Stimulated activated CD4-positive, alpha-beta T cell treated with anti-CD3 and anti-CD28 coated beads, Interleukin-4, amount 100 ng/mL, for 24 hours (primary cell): ENCODE results near the gene DPF3.

Experiments
- DNase-seq: peaks from one replicate; pipeline ENCODE4 v3.0.0-alpha.2; 2020

DPF3 gene

DNA sequence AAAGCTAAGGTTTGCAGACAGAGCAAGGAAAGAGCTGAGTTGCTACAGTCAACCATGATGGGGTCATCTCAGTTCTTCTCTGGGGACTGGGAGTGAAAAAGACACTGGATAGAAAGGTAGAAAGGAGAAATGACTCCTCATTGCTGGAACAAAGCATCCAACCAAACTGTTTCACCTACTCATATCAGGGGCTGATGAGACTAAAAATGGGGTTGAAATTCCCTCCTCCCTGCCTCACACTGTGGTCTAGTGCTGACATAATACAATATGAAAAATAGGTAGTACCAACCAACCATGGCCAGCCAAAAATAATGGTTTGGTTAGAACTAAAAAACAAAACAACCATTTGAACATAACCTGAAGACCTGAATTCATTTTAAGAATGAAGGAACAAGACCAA, 220.7 kb downstream of the DPF3 start:
- no peak for DNase-seq

GRCh38 chr14:72666610-72667009, 227.3 kb downstream of the DPF3 start:
- DNase-seq: no peak

GRCh38 chr14:72665259-72665658, 228.6 kb downstream of the DPF3 start:
- no peak for DNase-seq

DNA sequence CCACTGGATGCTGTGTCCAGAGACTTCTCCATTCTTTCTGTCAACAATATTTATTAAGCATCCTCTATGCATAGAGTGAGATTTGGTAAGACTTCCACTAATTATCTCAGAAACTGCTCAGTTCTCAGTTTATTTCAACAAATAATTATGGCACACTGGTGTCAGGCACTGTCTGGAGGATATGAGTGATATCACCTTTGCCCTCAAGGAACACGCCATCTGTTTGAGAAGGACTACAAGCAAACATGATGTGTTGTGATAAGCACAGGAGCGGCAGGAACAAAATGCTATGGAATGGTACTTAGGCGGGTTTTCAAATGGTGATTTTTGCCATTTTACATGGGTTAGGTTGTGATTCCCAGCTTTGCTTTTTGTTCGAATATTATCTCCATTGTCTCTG, 229.2 kb downstream of the DPF3 start:
- DNase-seq: no peak

- no peak for DNase-seq
Observed at GRCh38 chr14:72663956-72664650, 229.8 kb downstream of the DPF3 start.

GRCh38 chr14:72663076-72663487, 230.8 kb downstream of the DPF3 start:
- DNase-seq: no peak

DNA sequence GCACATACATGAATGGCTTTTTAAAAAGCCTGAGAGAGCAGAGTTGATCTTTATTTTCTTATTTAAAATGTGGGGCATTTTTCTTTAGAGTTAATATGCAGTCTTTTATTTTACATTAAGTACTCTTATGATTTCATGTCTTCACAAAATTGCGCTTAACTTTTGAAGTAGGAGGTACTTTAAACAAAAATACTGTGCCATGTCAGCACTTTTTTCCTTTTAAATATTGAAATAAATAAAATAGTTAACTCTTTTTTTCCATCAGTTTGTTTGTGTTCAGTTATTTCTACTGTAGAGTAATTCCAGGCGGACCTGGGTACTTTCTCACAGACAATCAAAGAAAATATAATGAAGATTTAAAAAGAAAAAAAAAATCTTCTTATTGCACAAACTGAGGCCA, 231.7 kb downstream of the DPF3 start:
- DNase-seq: no peak

GRCh38 chr14:72657214-72657921, 236.5 kb downstream of the DPF3 start:
- DNase-seq: no peak

- DNase-seq: no peak
Observed at GRCh38 chr14:72653026-72653425, 240.9 kb downstream of the DPF3 start.

DNA sequence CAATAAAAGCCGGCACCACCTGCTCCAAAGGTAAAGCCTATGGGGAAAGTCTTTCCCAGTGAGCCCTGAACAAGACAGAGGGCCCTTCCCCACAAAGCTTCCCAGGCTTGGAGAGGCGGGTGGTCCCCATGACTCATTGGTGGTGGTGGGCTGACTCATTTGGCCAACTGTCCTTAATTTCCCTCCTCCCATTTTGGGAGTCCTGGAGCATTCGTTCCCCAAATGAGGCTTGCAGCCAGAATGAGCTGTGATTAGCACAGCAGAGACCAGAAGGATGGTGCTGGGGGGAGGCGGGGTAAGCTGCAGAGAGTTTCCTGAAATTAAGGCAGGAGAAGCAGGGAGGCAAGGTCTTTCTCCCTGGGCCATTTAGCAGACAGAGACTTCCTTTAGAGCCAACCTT, 241.7 kb downstream of the DPF3 start:
- DNase-seq: no peak

DNA sequence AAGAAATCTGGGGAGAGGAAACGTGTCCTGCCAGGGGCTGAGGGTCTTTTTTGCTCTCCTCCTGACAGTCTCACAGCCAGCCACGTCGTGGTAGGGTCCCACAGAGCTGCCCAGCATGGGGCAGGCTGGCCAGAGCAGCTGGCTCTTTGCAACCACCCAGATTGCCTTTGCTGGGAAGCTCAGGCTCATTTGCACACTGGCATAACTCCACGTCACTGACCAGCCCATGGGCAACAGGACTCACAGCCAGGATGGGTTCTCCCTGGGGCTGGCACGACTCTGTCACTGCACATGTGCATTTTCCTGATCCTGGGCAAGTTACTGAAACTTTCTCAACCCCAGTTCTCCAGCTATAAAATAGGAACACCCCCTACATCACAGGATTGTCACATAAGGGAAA, 242.2 kb downstream of the DPF3 start:
- DNase-seq: no peak

GRCh38 chr14:72651081-72651480, 242.8 kb downstream of the DPF3 start:
- DNase-seq: no peak

DNA sequence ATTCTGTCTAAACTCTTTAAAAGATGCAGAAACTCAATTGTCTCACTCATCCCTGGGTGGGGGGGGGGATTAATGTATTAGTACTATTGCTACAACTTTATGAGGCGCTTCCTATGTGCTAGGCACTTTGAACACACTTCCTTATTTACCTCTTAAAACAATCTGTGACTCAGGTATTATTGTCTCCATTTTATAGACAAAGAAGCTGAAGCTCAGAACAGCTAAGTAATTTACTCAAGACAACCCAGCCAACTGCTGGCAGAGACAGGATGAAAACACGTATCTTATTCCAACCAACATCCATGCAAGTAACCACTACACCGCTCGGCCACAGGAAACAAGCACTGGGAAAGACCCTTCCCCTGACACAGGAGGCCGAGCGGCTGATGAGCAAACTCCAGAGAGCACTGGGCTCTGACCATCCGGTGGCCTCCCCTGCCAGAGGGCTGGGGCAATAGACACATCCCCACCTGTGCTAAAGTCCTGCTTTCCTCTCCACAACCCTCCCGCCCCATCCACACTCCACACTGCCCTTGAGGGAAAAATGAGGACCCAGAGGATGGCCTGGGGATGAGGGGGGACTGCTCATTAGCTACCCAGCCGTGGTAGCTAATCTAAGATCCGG, 244.2 kb downstream of the DPF3 start:
- DNase-seq: no peak

GRCh38 chr14:72647782-72648181, 246.1 kb downstream of the DPF3 start:
- no peak for DNase-seq

DNA sequence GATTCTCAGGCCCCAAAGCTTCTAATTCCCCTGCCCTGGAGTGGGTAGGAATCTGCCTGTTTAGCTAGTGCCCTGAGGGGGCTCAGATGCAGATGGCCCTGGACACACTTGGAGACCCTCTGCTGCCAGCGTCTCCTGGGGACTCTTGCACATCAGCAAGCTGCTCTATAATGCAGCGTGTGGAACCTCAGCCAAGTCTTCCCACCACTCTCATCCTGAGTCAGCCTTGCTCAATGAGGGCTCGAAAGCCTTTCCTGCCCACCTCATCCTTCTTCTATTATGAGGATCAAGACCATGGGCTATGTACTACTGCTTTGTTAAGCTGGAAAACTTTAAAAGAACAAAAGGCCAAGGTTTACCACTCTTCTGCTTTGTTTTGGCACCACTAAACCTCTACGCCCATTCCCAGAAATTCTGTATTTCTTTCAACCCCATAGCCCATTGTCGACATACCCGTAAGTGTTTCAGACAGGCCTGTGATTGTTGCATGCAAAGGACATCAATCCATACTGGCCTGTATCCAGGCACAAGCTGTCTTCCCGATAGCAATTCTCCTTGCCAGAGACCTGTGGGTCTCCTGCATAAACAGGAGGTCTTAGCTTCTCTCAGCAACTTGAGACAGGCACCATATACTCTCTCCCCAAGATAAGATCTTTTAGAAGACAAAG, 246.9 kb downstream of the DPF3 start:
- DNase-seq: no peak

DNA sequence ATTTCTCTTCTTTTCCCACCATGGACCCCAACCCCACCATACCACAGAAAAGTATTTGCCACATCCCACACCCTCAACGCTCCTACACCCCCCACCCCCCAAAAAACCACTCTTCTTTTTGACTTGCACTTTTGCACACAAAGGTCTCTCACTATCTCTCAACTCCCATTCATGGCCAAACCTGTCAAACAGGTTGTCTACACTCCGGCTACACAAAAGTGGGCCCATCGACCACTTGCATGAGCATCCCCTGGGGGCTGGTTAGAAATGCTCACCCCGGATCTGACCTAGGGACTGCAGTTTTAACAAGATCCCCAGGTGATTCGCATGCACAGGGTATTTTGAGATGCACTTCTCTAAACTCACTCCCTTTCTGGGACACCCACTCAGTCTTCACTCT, 248.2 kb downstream of the DPF3 start:
- no peak for DNase-seq

DNA sequence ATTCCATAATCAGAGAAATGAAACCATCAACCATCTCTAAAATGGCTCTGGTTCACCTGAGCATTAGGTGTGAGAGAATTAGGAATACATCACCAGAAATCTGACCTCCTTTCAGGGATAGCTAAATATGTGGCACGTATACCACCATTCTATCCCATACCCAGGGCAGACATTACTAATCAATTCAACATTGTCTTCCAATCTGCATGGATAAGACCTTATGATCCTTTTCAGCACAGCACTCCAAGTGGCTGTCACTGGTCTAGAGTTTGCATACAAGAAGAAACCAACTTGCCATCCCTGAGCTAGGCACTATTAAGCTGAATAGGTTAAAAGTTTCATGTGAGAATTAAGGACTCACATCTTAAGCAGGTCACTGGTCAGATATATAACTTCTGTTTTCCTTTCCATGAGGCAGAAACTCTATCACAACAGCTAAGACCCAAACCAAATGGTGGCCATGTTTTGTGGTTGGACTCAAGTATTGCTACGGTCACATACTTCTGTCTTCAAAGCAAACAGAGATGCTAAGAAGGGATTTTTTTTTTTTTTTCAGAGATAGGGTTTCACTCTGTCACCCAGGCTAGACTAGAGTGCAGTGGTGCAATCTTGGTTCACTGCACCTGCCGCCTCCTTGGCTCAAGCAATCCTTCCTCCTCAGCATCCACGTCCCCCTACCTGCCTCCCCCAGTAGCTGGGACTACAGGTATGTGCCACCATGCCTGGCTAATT, 249.0 kb downstream of the DPF3 start:
- no peak for DNase-seq

DNA sequence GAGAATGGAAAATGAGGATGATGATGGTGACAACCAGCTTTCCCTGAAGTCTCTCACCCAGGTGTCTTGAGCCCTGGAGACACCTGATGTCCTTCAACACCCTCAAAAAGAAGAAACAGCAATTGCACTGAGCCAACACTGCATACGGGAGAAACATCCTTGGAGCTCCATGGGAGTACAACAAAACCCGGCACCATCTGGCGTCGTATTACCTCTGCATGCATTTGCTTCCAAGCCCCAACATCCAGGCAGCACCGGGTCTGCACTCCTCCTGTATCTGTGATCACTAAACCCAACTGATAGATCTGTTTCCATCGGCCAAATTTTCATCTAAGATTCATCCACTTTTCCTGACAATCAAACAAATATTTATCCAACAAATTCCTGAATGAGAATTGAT, 249.9 kb downstream of the DPF3 start:
- no peak for DNase-seq

- no peak for DNase-seq
Observed at GRCh38 chr14:72643317-72643801, 250.5 kb downstream of the DPF3 start.

- no peak for DNase-seq
Observed at GRCh38 chr14:72640911-72641485, 252.9 kb downstream of the DPF3 start.

DNA sequence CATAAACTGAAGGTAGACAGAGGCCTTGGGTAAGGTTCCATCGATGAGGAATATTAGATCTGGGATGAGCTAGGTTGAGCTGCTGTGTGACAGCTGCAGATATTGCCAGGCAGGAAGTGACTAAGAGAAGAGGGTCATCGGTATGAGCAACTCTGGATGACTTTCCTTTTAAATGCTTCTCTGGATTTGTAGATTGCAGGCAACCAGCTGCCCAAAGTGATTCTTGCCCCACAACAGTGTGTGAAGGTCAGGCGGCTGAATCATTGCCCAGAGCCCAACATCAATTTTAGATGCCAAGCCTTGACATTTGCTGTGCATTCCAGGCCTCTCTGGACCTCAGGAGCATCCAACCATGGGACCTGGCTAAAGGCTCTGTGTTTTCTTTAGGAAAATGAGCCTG, 255.9 kb downstream of the DPF3 start:
- no peak for DNase-seq

GRCh38 chr14:72636871-72637270, 257.0 kb downstream of the DPF3 start:
- no peak for DNase-seq

- no peak for DNase-seq
Observed at GRCh38 chr14:72636094-72636493, 257.8 kb downstream of the DPF3 start.
